Endothelial cell of umbilical vein (primary cell): ENCODE results near the gene ATOH1. TPM values are rescaled to one million over a fixed set of nuclear protein-coding genes. Genes with fewer than 3 reads are reported as not detected.

Source experiments
- BruUV-seq: library from RNA; stranded (reverse); fragments of 400-500 nt; replicated peaks from 2 replicates; lab custom pipeline; 2021; lab: Mats Ljungman, UMichigan
- CTCF ChIA-PET: fragments of 300-600, 350-600 bp; sonication (Branson Sonifier 250); formaldehyde crosslinking; loops from one replicate; lab custom pipeline; 2021; ENCODE audit warnings: antibody characterized with exemption, inconsistent platforms; lab: Charles Lee
- POLR2A ChIA-PET: fragments of 300-600, 350-600 bp; sonication (Branson Sonifier 250); formaldehyde crosslinking; loops from one replicate; lab custom pipeline; 2021; ENCODE audit warnings: antibody characterized with exemption, inconsistent platforms; lab: Charles Lee
- DNase-seq: peaks from one replicate; pipeline ENCODE4 v3.0.0-alpha.2; 2011; ENCODE audit warnings: low read depth, low spot score
- FAIRE-seq: peaks from 2 replicates; lab custom pipeline; 2011; peaks lifted over from hg19 to GRCh38; lab: Jason Lieb, UNC
- H2AFZ ChIP-seq: 2 replicates; pipeline ENCODE4 v1.6.0; 2012; ENCODE audit warnings: low read depth, low read length, control low read depth, inconsistent platforms
- H3K27ac ChIP-seq: 2 replicates; pipeline ENCODE4 v1.5.1; 2011; ENCODE audit warnings: low read depth, mild to moderate bottlenecking, control low read depth, low read length, moderate library complexity; ENCODE audit not compliant: insufficient read depth
- H3K27me3 ChIP-seq, 2 experiments: 2 replicates each; pipeline versions ENCODE4 v1.6.0 to v1.6.1; 2011; ENCODE audit warnings: low read length in 2 of 2, mixed read lengths in 1 of 2; ENCODE audit not compliant: control insufficient read depth in 2 of 2, insufficient read depth in 2 of 2
- H3K36me3 ChIP-seq, 2 experiments: 2 replicates in 1 of 2; 3 replicates in 1 of 2; pipeline ENCODE4 v1.5.1; 2011; ENCODE audit warnings: low read length in 2 of 2, mild to moderate bottlenecking in 1 of 2, moderate library complexity in 1 of 2; ENCODE audit not compliant: control insufficient read depth in 2 of 2, insufficient read depth in 2 of 2; ENCODE audit errors: extremely low read depth in 1 of 2
- H3K4me1 ChIP-seq: 3 replicates; pipeline ENCODE4 v1.5.1; 2011; ENCODE audit warnings: mild to moderate bottlenecking, low read length; ENCODE audit not compliant: control insufficient read depth, insufficient read depth; ENCODE audit errors: extremely low read depth
- H3K4me2 ChIP-seq: 2 replicates; pipeline ENCODE4 v1.6.1; 2011; ENCODE audit warnings: low read length, control low read depth, mixed read lengths; ENCODE audit not compliant: insufficient read depth
- H3K4me3 ChIP-seq, 3 experiments: fragments of 200-600 bp in 1 of 3; sonication (generic), shearing (Covaris generic) in 1 of 3; replicated peaks in 1 of 3; 2 replicates each; pipeline ENCODE4 v1.5.1; 2011 to 2016; ENCODE audit warnings: control low read depth in 3 of 3, low read length in 3 of 3, mild to moderate bottlenecking in 2 of 3, inconsistent platforms in 1 of 3, low read depth in 1 of 3, moderate library complexity in 1 of 3; ENCODE audit not compliant: insufficient read depth in 1 of 3
- H3K79me2 ChIP-seq: 2 replicates; pipeline ENCODE4 v1.6.0; 2012; ENCODE audit warnings: low read length, inconsistent platforms; ENCODE audit not compliant: control insufficient read depth, insufficient read depth
- H3K9ac ChIP-seq: replicated peaks from 2 replicates; pipeline ENCODE3; 2011; ENCODE audit warnings: low read length, control low read depth; ENCODE audit not compliant: insufficient read depth; ENCODE audit errors: extremely low read depth
- H3K9me1 ChIP-seq: replicated peaks from 3 replicates; pipeline ENCODE4 v1.6.0; 2011; ENCODE audit warnings: mild to moderate bottlenecking, low read length; ENCODE audit not compliant: control insufficient read depth, insufficient read depth; ENCODE audit errors: extremely low read depth
- H3K9me3 ChIP-seq: replicated peaks from 2 replicates; pipeline ENCODE4 v1.5.1; 2012; ENCODE audit warnings: low read length, inconsistent platforms; ENCODE audit not compliant: control insufficient read depth, insufficient read depth
- H4K20me1 ChIP-seq: replicated peaks from 2 replicates; pipeline ENCODE3; 2011; ENCODE audit warnings: mild to moderate bottlenecking, low read length; ENCODE audit not compliant: control insufficient read depth, insufficient read depth; ENCODE audit errors: extremely low read depth
- CTCF ChIP-seq, 2 donors: IDR thresholded peaks; 1 replicate in 1 of 2; 2 replicates in 1 of 2; pipeline ENCODE4 v1.5.1; 2011; ENCODE audit warnings: low read length in 2 of 2, mild to moderate bottlenecking in 2 of 2, moderate library complexity in 2 of 2, control low read depth in 1 of 2, inconsistent platforms in 1 of 2, low read depth in 1 of 2; ENCODE audit not compliant: insufficient read depth in 1 of 2; ENCODE audit errors: extremely low read depth in 1 of 2
- FOS ChIP-seq: IDR thresholded peaks from 2 replicates; pipeline ENCODE4 v1.6.1; 2011; ENCODE audit warnings: mild to moderate bottlenecking, low read length, moderate library complexity, borderline replicate concordance; ENCODE audit not compliant: insufficient read depth
- GATA2 ChIP-seq: IDR thresholded peaks from 2 replicates; pipeline ENCODE4 v1.7.0; 2011; ENCODE audit warnings: low read depth, mild to moderate bottlenecking, moderate library complexity, mixed read lengths, low read length; ENCODE audit not compliant: insufficient read length, insufficient read depth
- JUN ChIP-seq: IDR thresholded peaks from 2 replicates; pipeline ENCODE4 v1.6.1; 2011; ENCODE audit warnings: borderline replicate concordance, low read depth; ENCODE audit not compliant: insufficient read length, insufficient read depth
- MYC ChIP-seq: IDR thresholded peaks from one replicate; pipeline ENCODE4 v1.6.1; 2011; ENCODE audit warnings: mild to moderate bottlenecking, low read depth, low read length
- POLR2AphosphoS5 ChIP-seq: IDR thresholded peaks from 2 replicates; pipeline ENCODE4 v1.6.1; 2012; ENCODE audit warnings: low read depth, mild to moderate bottlenecking, control low read depth, low read length, moderate library complexity; ENCODE audit not compliant: insufficient read depth
- dilution Hi-C: fragments of 300-500 bp; cut with MboI; formaldehyde crosslinking; loops from one replicate; pipeline ENCODE4 v1.15.0; 2019; ENCODE audit warnings: low sequenced_read_pairs; ENCODE audit not compliant: extremely low pct_ligation_motif_present
- intact Hi-C: fragments of 100-400 bp; cut with micrococcal nuclease; formaldehyde crosslinking; loops from one replicate; pipeline ENCODE4 v1.10.0; 2022
- polyA plus RNA-seq, 4 experiments: library from polyadenylated mRNA; depleted of rRNA in 3 of 4; stranded (reverse) in 3 of 4; unstranded in 1 of 4; fragments of >200 nt; gene quantifications; 2 replicates each; pipeline versions ENCODE4 v1.2.1 to v1.2.3, GENCODE V29; 2011 to 2012; ENCODE audit warnings: missing spikeins in 1 of 4
- total RNA-seq: library from RNA; stranded (reverse); gene quantifications from 2 replicates; pipeline ENCODE4 v1.2.3, GENCODE V29; 2021
- TF ChIP-seq, protein P1 (sequence below): IDR thresholded peaks from 2 replicates; pipeline ENCODE4 v1.6.1; 2011; ENCODE audit not compliant: insufficient read depth, insufficient read length

The ATOH1 gene
- total and polyA plus RNA-seq, 2 donors (not counting 3 experiments of a cell fraction or from before 2014, with no cell fraction given) = not detected

- Histone ChIP-seq H3K27ac (no peak overlapping the region), H3K79me2 (no peaks in the 10 kb centered on the region), H3K4me3 (no peak overlapping the region), H3K4me1 (no peaks in the 10 kb centered on the region), H3K9ac (no peak overlapping the region), H3K36me3 (no peaks in the 10 kb centered on the region), H3K4me2 (no peak overlapping the region), H3K27me3 (no peaks in the 10 kb centered on the region), H3K9me3 (no peaks in the 10 kb centered on the region), H2AFZ (no peak overlapping the region), H3K9me1 (no peaks in the 10 kb centered on the region), H4K20me1 (no peaks in the 10 kb centered on the region)
- TF ChIP-seq CTCF (IDR thresholded peaks at IDR 0.05; ENCODE audit: extremely low read depth in 1 of 2, insufficient read depth in 1 of 2, low read depth in 1 of 2, low read length in 2 of 2) (no peak), POLR2AphosphoS5 (no peak), FOS (no peak), JUN (no peak), MYC (no peak)
- no peak for FAIRE-seq
- ChIA-PET POLR2A (no interaction called here), CTCF (no interaction called here)
- no peak for DNase-seq
- dilution Hi-C loops = no loop called here
- intact Hi-C loops = no loop called here
- no TSS peak for BruUV-seq
Observed at GRCh38 chr4:93841803-93842345, 13.3 kb downstream of the ATOH1 start.

GRCh38 chr4:93842601-93843252 lies 14.2 kb downstream of the ATOH1 start:
- Histone ChIP-seq H3K79me2 (no peaks in the 10 kb centered on the region), H3K9me3 (no peaks in the 10 kb centered on the region), H3K4me1 (no peaks in the 10 kb centered on the region), H4K20me1 (no peaks in the 10 kb centered on the region), H3K27ac (no peak overlapping the region), H3K4me2 (no peak overlapping the region), H3K27me3 (no peaks in the 10 kb centered on the region), H3K36me3 (no peaks in the 10 kb centered on the region), H3K4me3 (no peak overlapping the region), H2AFZ (no peak overlapping the region), H3K9me1 (no peaks in the 10 kb centered on the region), H3K9ac (no peak overlapping the region)
- FAIRE-seq (no peak), DNase-seq (no peak)
- POLR2A ChIA-PET = no interaction called here
- CTCF ChIA-PET = no interaction called here
- TF ChIP-seq GATA2 = no peak
- TF ChIP-seq, protein P1, sequence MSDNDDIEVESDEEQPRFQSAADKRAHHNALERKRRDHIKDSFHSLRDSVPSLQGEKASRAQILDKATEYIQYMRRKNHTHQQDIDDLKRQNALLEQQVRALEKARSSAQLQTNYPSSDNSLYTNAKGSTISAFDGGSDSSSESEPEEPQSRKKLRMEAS = no peak
- intact Hi-C loops = no loop called here
- dilution Hi-C loops = no loop called here
- no TSS peak for BruUV-seq
